Measurements from ENCODE around the gene HOXD9.

HOXD9 gene

GRCh38 chr2:176107731-176108181 lies 14.8 kb upstream of the HOXD9 start:
- Histone ChIP-seq H2BK15ac (replicated peaks; ENCODE audit: low read depth) (no peak overlapping the region), H3K4ac (ENCODE audit: low read depth, low read length) (no peak overlapping the region), H3K23ac (ENCODE audit: low read length) (no peak overlapping the region), H4K8ac (ENCODE audit: low read depth, low read length) (no peak overlapping the region), H3K36me3 (ENCODE audit: control insufficient read depth, insufficient read depth, low read length) (no peaks in the 10 kb centered on the region), H2BK5ac (ENCODE audit: low read length) (no peak overlapping the region), H4K5ac (ENCODE audit: low read length) (no peak overlapping the region), H3K56ac (ENCODE audit: low read length) (no peak overlapping the region), H2AK5ac (ENCODE audit: low read length) (no peak overlapping the region), H3K4me3 (ENCODE audit: low read length) (no peak overlapping the region), H3K4me2 (ENCODE audit: low read length) (no peak overlapping the region), H3K79me2 (ENCODE audit: control insufficient read depth, insufficient read depth, low read length) (no peaks in the 10 kb centered on the region), H3K27me3 (ENCODE audit: insufficient read depth, low read length, poor library complexity) (peaks cover 85% of the 10 kb centered on the region), H3K4me1 (ENCODE audit: control insufficient read depth, low read depth, low read length) (no peaks in the 10 kb centered on the region), H3K79me1 (ENCODE audit: low read length) (no peaks in the 10 kb centered on the region), H3K9ac (ENCODE audit: low read length) (no peak overlapping the region), H3K27ac (ENCODE audit: low read depth, low read length) (no peak overlapping the region), H2BK120ac (ENCODE audit: low read depth, low read length) (no peak overlapping the region), H3K18ac (ENCODE audit: low read length) (no peak overlapping the region)
- no CpG with 5 or more reads among the region's 59 CpGs for WGBS (ENCODE audit: extremely low coverage, insufficient coverage, low lambda C conversion rate)
- no peak for DNase-seq

GRCh38 chr2:176109192-176109901 lies 13.2 kb upstream of the HOXD9 start:
- H3K4ac ChIP-seq (ENCODE audit: low read depth, low read length): no peak overlapping the region
- H3K36me3 ChIP-seq (ENCODE audit: control insufficient read depth, insufficient read depth, low read length): no peaks in the 10 kb centered on the region
- no peak overlapping the region for H2BK5ac ChIP-seq (ENCODE audit: low read length)
- H2BK120ac ChIP-seq (ENCODE audit: low read depth, low read length): no peak overlapping the region
- H3K9ac ChIP-seq (ENCODE audit: low read length): no peak overlapping the region
- peaks cover 85% of the 10 kb centered on the region for H3K27me3 ChIP-seq (ENCODE audit: insufficient read depth, low read length, poor library complexity)
- H2AK5ac ChIP-seq (ENCODE audit: low read length): no peak overlapping the region
- DNase-seq: no peak
- H3K79me2 ChIP-seq (ENCODE audit: control insufficient read depth, insufficient read depth, low read length): no peaks in the 10 kb centered on the region
- no peaks in the 10 kb centered on the region for H3K4me1 ChIP-seq (ENCODE audit: control insufficient read depth, low read depth, low read length)
- no peak overlapping the region for H3K56ac ChIP-seq (ENCODE audit: low read length)
- H4K8ac ChIP-seq (ENCODE audit: low read depth, low read length): no peak overlapping the region
- no peak overlapping the region for H2BK15ac ChIP-seq (replicated peaks; ENCODE audit: low read depth)
- no peak overlapping the region for H3K4me3 ChIP-seq (ENCODE audit: low read length)
- H4K5ac ChIP-seq (ENCODE audit: low read length): no peak overlapping the region
- H3K79me1 ChIP-seq (ENCODE audit: low read length): no peaks in the 10 kb centered on the region
- no peak overlapping the region for H3K27ac ChIP-seq (ENCODE audit: low read depth, low read length)
- H3K23ac ChIP-seq (ENCODE audit: low read length): no peak overlapping the region
- H3K4me2 ChIP-seq (ENCODE audit: low read length): no peak overlapping the region
- no peak overlapping the region for H3K18ac ChIP-seq (ENCODE audit: low read length)
- no CpG with 5 or more reads among the region's 26 CpGs for WGBS (ENCODE audit: extremely low coverage, insufficient coverage, low lambda C conversion rate)

- Histone ChIP-seq H3K4me2 (ENCODE audit: low read length) (no peak overlapping the region), H2BK5ac (ENCODE audit: low read length) (no peak overlapping the region), H3K27me3 (ENCODE audit: insufficient read depth, low read length, poor library complexity) (peaks cover 86% of the 10 kb centered on the region), H3K36me3 (ENCODE audit: control insufficient read depth, insufficient read depth, low read length) (no peaks in the 10 kb centered on the region), H3K27ac (ENCODE audit: low read depth, low read length) (no peak overlapping the region), H4K5ac (ENCODE audit: low read length) (no peak overlapping the region), H3K4me1 (ENCODE audit: control insufficient read depth, low read depth, low read length) (no peaks in the 10 kb centered on the region), H3K79me2 (ENCODE audit: control insufficient read depth, insufficient read depth, low read length) (no peaks in the 10 kb centered on the region), H2AK5ac (ENCODE audit: low read length) (no peak overlapping the region), H3K79me1 (ENCODE audit: low read length) (no peaks in the 10 kb centered on the region), H3K4me3 (ENCODE audit: low read length) (no peak overlapping the region), H3K9ac (ENCODE audit: low read length) (no peak overlapping the region), H3K18ac (ENCODE audit: low read length) (no peak overlapping the region), H2BK120ac (ENCODE audit: low read depth, low read length) (no peak overlapping the region), H2BK15ac (replicated peaks; ENCODE audit: low read depth) (no peak overlapping the region), H3K4ac (ENCODE audit: low read depth, low read length) (no peak overlapping the region), H4K8ac (ENCODE audit: low read depth, low read length) (no peak overlapping the region), H3K56ac (ENCODE audit: low read length) (no peak overlapping the region), H3K23ac (ENCODE audit: low read length) (no peak overlapping the region)
- no CpG with 5 or more reads among the region's 4 CpGs for whole genome bisulfite sequencing (ENCODE audit: extremely low coverage, insufficient coverage, low lambda C conversion rate)
- no peak for DNase-seq
Measured at GRCh38 chr2:176109946-176110345, 12.6 kb upstream of the HOXD9 start.

DNA sequence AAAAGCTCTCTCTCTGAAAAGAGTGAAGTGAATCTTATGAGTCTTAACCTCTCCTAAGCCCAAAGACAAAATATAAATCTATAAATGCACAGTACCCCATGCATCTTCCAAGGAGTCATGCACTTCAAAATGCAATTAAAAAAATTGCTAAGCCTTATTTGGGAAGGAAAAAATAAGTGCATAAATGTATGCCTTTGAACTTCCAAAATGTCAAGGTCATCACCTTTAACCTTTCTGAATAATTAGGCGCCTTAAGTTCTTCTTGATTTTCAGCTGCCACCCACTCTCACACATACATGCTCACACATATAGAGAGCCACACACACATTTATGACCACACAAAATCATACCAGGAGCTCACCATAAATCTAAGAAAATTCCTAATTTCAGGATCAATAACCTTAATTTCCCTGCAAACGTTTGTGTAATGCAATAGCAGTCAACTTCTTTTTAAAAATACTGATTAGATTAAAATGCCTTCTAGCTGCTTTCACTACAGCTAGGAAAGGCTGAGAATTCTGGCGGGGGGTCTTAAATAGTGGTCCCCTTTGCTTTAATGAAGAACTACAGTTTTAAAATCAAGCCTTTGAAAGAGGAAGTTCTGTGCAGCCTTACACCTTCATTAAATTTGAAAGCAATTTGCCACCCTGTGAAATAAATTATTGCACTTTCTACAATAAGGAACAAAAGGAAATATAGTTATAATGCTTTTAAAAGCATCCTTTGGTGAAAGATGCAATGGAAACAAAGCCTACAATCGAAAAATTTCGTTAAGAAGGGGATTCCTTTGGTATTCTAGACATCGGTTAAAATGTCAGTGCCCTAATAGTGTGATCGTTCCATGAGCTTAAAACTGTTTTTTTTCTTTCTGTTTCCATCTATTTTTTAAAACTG lies 11.9 kb upstream of the HOXD9 start:
- Histone ChIP-seq H3K79me1 (ENCODE audit: low read length) (no peaks in the 10 kb centered on the region), H3K9ac (ENCODE audit: low read length) (no peak overlapping the region), H2BK120ac (ENCODE audit: low read depth, low read length) (no peak overlapping the region), H3K4me3 (ENCODE audit: low read length) (no peak overlapping the region), H3K4ac (ENCODE audit: low read depth, low read length) (no peak overlapping the region), H3K23ac (ENCODE audit: low read length) (no peak overlapping the region), H2BK5ac (ENCODE audit: low read length) (no peak overlapping the region), H3K18ac (ENCODE audit: low read length) (no peak overlapping the region), H3K4me2 (ENCODE audit: low read length) (no peak overlapping the region), H3K4me1 (ENCODE audit: control insufficient read depth, low read depth, low read length) (no peaks in the 10 kb centered on the region), H3K27me3 (ENCODE audit: insufficient read depth, low read length, poor library complexity) (peaks cover 85% of the 10 kb centered on the region), H4K8ac (ENCODE audit: low read depth, low read length) (no peak overlapping the region), H4K5ac (ENCODE audit: low read length) (no peak overlapping the region), H3K27ac (ENCODE audit: low read depth, low read length) (no peak overlapping the region), H3K36me3 (ENCODE audit: control insufficient read depth, insufficient read depth, low read length) (no peaks in the 10 kb centered on the region), H3K79me2 (ENCODE audit: control insufficient read depth, insufficient read depth, low read length) (no peaks in the 10 kb centered on the region), H2BK15ac (replicated peaks; ENCODE audit: low read depth) (no peak overlapping the region), H2AK5ac (ENCODE audit: low read length) (no peak overlapping the region), H3K56ac (ENCODE audit: low read length) (no peak overlapping the region)
- DNase-seq: no peak
- WGBS (ENCODE audit: extremely low coverage, insufficient coverage, low lambda C conversion rate): no CpG with 5 or more reads among the region's 7 CpGs

DNA sequence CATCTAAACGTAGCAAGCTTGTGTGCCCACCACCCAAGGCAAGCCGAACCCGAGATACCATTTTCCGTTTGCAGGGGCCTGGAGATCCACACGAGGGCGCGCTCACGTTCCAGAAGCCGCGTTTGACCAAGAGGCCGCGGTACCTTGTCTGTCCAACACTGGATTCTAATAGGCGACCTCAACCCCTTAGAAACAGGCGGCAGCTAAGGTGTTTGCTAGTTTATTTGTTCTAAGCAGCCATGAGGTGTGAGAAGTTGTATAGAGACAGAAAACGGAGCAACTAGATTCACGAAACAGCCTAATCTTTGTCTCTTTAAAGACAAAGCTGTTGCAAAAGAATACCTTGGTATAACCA lies 11.2 kb upstream of the HOXD9 start:
- no peaks in the 10 kb centered on the region for H3K4me1 ChIP-seq (ENCODE audit: control insufficient read depth, low read depth, low read length)
- H3K4ac ChIP-seq (ENCODE audit: low read depth, low read length): no peak overlapping the region
- H4K5ac ChIP-seq (ENCODE audit: low read length): no peak overlapping the region
- H3K4me2 ChIP-seq (ENCODE audit: low read length): no peak overlapping the region
- H3K36me3 ChIP-seq (ENCODE audit: control insufficient read depth, insufficient read depth, low read length): no peaks in the 10 kb centered on the region
- no peak overlapping the region for H2AK5ac ChIP-seq (ENCODE audit: low read length)
- DNase-seq: peak; percentile 86
- H3K79me1 ChIP-seq (ENCODE audit: low read length): no peaks in the 10 kb centered on the region
- no peak overlapping the region for H3K23ac ChIP-seq (ENCODE audit: low read length)
- H2BK5ac ChIP-seq (ENCODE audit: low read length): no peak overlapping the region
- no peak overlapping the region for H3K27ac ChIP-seq (ENCODE audit: low read depth, low read length)
- H3K27me3 ChIP-seq (ENCODE audit: insufficient read depth, low read length, poor library complexity): peaks cover 85% of the 10 kb centered on the region
- no peak overlapping the region for H3K56ac ChIP-seq (ENCODE audit: low read length)
- no CpG with 5 or more reads among the region's 16 CpGs for WGBS (ENCODE audit: extremely low coverage, insufficient coverage, low lambda C conversion rate)
- no peak overlapping the region for H3K18ac ChIP-seq (ENCODE audit: low read length)
- no peak overlapping the region for H2BK15ac ChIP-seq (replicated peaks; ENCODE audit: low read depth)
- no peak overlapping the region for H2BK120ac ChIP-seq (ENCODE audit: low read depth, low read length)
- no peak overlapping the region for H4K8ac ChIP-seq (ENCODE audit: low read depth, low read length)
- no peak overlapping the region for H3K4me3 ChIP-seq (ENCODE audit: low read length)
- no peaks in the 10 kb centered on the region for H3K79me2 ChIP-seq (ENCODE audit: control insufficient read depth, insufficient read depth, low read length)
- no peak overlapping the region for H3K9ac ChIP-seq (ENCODE audit: low read length)
